ENCODE measurements around the gene LIPC. TPM values are rescaled to one million over a fixed set of nuclear protein-coding genes. Genes with fewer than 3 reads are reported as not detected.

Gene LIPC
- total RNA-seq, 5 donors from 2014 or later (not counting 1 experiment from before 2014, with no cell fraction given), result 0.89 to 2.1 (median 1.5) TPM

- Histone ChIP-seq H3K4me1 (ENCODE audit: control insufficient read depth in 1 of 2, extremely low read depth in 1 of 2, insufficient read depth in 2 of 2, low read length in 2 of 2) (peaks cover 20 to 21% of the 10 kb centered on the region in 2 experiments), H3K27me3 (replicated peaks in 1 of 2; ENCODE audit: control insufficient read depth in 2 of 2, extremely low read depth in 1 of 2, insufficient read depth in 2 of 2, low read length in 1 of 2) (no peaks in the 10 kb centered on the region), H3K36me3 (ENCODE audit: control insufficient read depth in 2 of 2, extremely low read depth in 1 of 2, insufficient read depth in 1 of 2, low read length in 1 of 2) (no peaks in the 10 kb centered on the region), H3K4me3 (ENCODE audit: control insufficient read depth in 1 of 2, extremely low read depth in 1 of 2, low read length in 1 of 2) (no peak overlapping the region), H3K27ac (ENCODE audit: low read length) (no peak overlapping the region), H3K9me3 (no peaks in the 10 kb centered on the region)
- CTCF ChIA-PET, result interaction anchor here in 1 of 2 donors (0.5 kb wide), 1 partner anchor 1022 kb away, joined by 3 read pairs; no protein-coding TSS in a partner anchor
- H3K4me1 Mint-ChIP-seq, result peaks cover 16 to 36% (median 22%) of the 10 kb centered on the region in 3 donors
- no peak for ATAC-seq (replicated peaks in 1 of 4)
- H3K27ac Mint-ChIP-seq, result no peak overlapping the region
- H3K27me3 Mint-ChIP-seq, result no peaks in the 10 kb centered on the region
- DNase-seq, result no peak
- POLR2A ChIA-PET, result no interaction called here
- no peaks in the 10 kb centered on the region for H3K9me3 Mint-ChIP-seq
- peak overlapping the region in 1 of 3 donors; percentile 52 for H3K4me3 Mint-ChIP-seq
- 100% methylated on average over 1 of the region's 9 CpGs for WGBS (ENCODE audit: insufficient coverage)
- no peaks in the 10 kb centered on the region for H3K36me3 Mint-ChIP-seq
Measured at GRCh38 chr15:58506783-58507668, 75.2 kb downstream of the LIPC start.

GRCh38 chr15:58509556-58509955, 77.8 kb downstream of the LIPC start:
- WGBS (ENCODE audit: insufficient coverage), result no CpG with 5 or more reads among the region's 1 CpG
- peaks cover 20 to 26% of the 10 kb centered on the region in 2 experiments for H3K4me1 ChIP-seq (ENCODE audit: control insufficient read depth in 1 of 2, extremely low read depth in 1 of 2, insufficient read depth in 2 of 2, low read length in 2 of 2)
- Mint-ChIP-seq H3K27ac (no peak overlapping the region), H3K36me3 (no peaks in the 10 kb centered on the region), H3K4me3 (no peak overlapping the region), H3K9me3 (no peaks in the 10 kb centered on the region), H3K27me3 (no peaks in the 10 kb centered on the region), H3K4me1 (peaks cover 18 to 50% (median 27%) of the 10 kb centered on the region in 3 donors)
- no peaks in the 10 kb centered on the region for H3K36me3 ChIP-seq (ENCODE audit: control insufficient read depth in 2 of 2, extremely low read depth in 1 of 2, insufficient read depth in 1 of 2, low read length in 1 of 2)
- POLR2A ChIA-PET, result no interaction called here
- CTCF ChIA-PET, result no interaction called here
- H3K9me3 ChIP-seq, result no peaks in the 10 kb centered on the region
- H3K4me3 ChIP-seq (ENCODE audit: control insufficient read depth in 1 of 2, extremely low read depth in 1 of 2, low read length in 1 of 2), result no peak overlapping the region
- no peak for ATAC-seq (replicated peaks in 1 of 4)
- H3K27me3 ChIP-seq (replicated peaks in 1 of 2; ENCODE audit: control insufficient read depth in 2 of 2, extremely low read depth in 1 of 2, insufficient read depth in 2 of 2, low read length in 1 of 2), result no peaks in the 10 kb centered on the region
- no peak overlapping the region for H3K27ac ChIP-seq (ENCODE audit: low read length)
- DNase-seq, result no peak

DNA sequence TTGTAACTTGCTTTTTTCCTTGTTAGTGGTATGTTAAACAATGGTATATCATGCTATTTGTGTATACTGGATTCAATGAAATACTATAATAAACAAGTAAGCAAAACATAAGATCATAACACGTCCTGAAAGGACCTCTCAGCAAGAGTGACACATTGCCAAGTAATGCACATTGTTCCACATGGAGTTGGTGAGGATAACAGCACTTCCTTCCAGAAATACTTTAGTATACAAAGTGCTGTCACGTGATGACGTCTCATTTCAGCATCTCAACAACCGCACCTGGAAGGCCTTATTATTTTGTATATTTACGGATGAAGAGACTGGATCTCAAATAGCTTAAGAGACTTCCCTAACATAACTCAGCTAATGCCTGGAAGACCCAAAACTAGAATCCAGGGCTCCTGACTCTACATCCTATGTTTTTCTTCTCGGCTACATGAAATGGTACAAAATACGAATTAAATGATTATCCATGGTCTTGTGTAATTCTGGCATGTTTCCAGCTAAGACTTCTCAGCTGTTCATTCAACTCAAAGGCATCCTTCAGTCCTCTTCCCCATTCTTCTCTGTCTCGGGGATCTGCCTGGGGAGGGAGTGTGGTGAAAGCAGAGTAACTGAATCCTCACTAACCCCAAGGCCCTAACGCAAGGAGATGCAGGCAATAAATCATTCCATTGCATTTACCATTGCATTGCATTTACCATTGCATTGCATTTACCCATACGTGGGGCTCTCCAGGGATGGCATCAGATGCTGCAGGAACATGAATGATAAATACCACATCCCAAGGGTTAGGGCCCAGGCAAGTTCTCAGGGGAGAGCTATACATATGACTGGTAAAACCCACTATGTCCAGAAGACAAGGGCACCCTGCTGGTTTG, 79.2 kb downstream of the LIPC start:
- 86% methylated on average over 1 of the region's 10 CpGs for WGBS (ENCODE audit: insufficient coverage)
- ChIA-PET POLR2A (no interaction called here), CTCF (no interaction called here)
- no peak overlapping the region for H3K4me3 Mint-ChIP-seq
- Histone ChIP-seq H3K4me1 (ENCODE audit: control insufficient read depth in 1 of 2, extremely low read depth in 1 of 2, insufficient read depth in 2 of 2, low read length in 2 of 2) (peaks cover 14 to 23% of the 10 kb centered on the region in 2 experiments), H3K36me3 (ENCODE audit: control insufficient read depth in 2 of 2, extremely low read depth in 1 of 2, insufficient read depth in 1 of 2, low read length in 1 of 2) (no peaks in the 10 kb centered on the region), H3K9me3 (no peaks in the 10 kb centered on the region), H3K27me3 (replicated peaks in 1 of 2; ENCODE audit: control insufficient read depth in 2 of 2, extremely low read depth in 1 of 2, insufficient read depth in 2 of 2, low read length in 1 of 2) (no peaks in the 10 kb centered on the region), H3K4me3 (ENCODE audit: control insufficient read depth in 1 of 2, extremely low read depth in 1 of 2, low read length in 1 of 2) (no peak overlapping the region), H3K27ac (ENCODE audit: low read length) (no peak overlapping the region)
- peaks cover 2 to 4% (median 3%) of the 10 kb centered on the region in 3 donors for H3K9me3 Mint-ChIP-seq
- no peak for ATAC-seq (replicated peaks in 1 of 4)
- H3K4me1 Mint-ChIP-seq, result peaks cover 15 to 49% (median 25%) of the 10 kb centered on the region in 3 donors
- no peak overlapping the region for H3K27ac Mint-ChIP-seq
- no peak for DNase-seq
- H3K27me3 Mint-ChIP-seq, result no peaks in the 10 kb centered on the region
- no peaks in the 10 kb centered on the region for H3K36me3 Mint-ChIP-seq

DNA sequence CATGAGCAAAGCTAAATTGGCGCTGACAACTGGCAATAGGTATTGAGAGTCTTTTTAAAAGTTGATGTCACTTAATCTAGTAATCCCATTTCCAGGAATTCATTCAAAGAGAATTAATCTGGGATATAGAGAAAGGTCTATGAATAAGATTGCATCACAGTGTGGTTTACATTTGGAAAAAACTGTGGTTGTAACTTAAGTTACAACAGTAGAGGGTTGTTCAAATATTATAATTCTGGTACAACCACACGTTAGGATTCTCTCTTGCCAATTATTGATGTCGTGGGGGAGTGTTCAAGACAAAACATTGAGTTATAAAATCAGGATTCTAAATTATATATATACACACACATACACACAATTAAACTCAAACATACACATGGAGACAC, 79.8 kb downstream of the LIPC start:
- H3K36me3 ChIP-seq (ENCODE audit: control insufficient read depth in 2 of 2, extremely low read depth in 1 of 2, insufficient read depth in 1 of 2, low read length in 1 of 2), result no peaks in the 10 kb centered on the region
- peaks cover 2 to 6% (median 4%) of the 10 kb centered on the region in 3 donors for H3K9me3 Mint-ChIP-seq
- DNase-seq (no peak), ATAC-seq (replicated peaks in 1 of 4) (no peak)
- no peak overlapping the region for H3K27ac ChIP-seq (ENCODE audit: low read length)
- H3K4me1 Mint-ChIP-seq, result peaks cover 14 to 49% (median 25%) of the 10 kb centered on the region in 3 donors
- ChIA-PET CTCF (no interaction called here), POLR2A (no interaction called here)
- H3K4me3 Mint-ChIP-seq, result no peak overlapping the region
- H3K4me1 ChIP-seq (ENCODE audit: control insufficient read depth in 1 of 2, extremely low read depth in 1 of 2, insufficient read depth in 2 of 2, low read length in 2 of 2), result peaks cover 8 to 22% of the 10 kb centered on the region in 2 experiments
- H3K36me3 Mint-ChIP-seq, result no peaks in the 10 kb centered on the region
- WGBS (ENCODE audit: insufficient coverage), result no CpG with 5 or more reads among the region's 3 CpGs
- H3K27ac Mint-ChIP-seq, result no peak overlapping the region
- H3K27me3 ChIP-seq (replicated peaks in 1 of 2; ENCODE audit: control insufficient read depth in 2 of 2, extremely low read depth in 1 of 2, insufficient read depth in 2 of 2, low read length in 1 of 2), result no peaks in the 10 kb centered on the region
- H3K4me3 ChIP-seq (ENCODE audit: control insufficient read depth in 1 of 2, extremely low read depth in 1 of 2, low read length in 1 of 2), result no peak overlapping the region
- H3K27me3 Mint-ChIP-seq, result no peaks in the 10 kb centered on the region
- no peaks in the 10 kb centered on the region for H3K9me3 ChIP-seq

GRCh38 chr15:58512522-58512921, 80.7 kb downstream of the LIPC start:
- ChIA-PET POLR2A (interaction anchor here in 1 of 2 donors (0.7 kb wide), 1 partner anchor 208 kb away, joined by 3 read pairs; no protein-coding TSS in a partner anchor), CTCF (no interaction called here)
- ATAC-seq (replicated peaks in 1 of 4), result no peak
- Mint-ChIP-seq H3K27me3 (no peaks in the 10 kb centered on the region), H3K27ac (no peak overlapping the region), H3K4me3 (no peak overlapping the region), H3K4me1 (peaks cover 20 to 50% (median 32%) of the 10 kb centered on the region in 3 donors), H3K9me3 (peaks cover 2 to 13% (median 4%) of the 10 kb centered on the region in 3 donors), H3K36me3 (no peaks in the 10 kb centered on the region)
- Histone ChIP-seq H3K4me3 (ENCODE audit: control insufficient read depth in 1 of 2, extremely low read depth in 1 of 2, low read length in 1 of 2) (no peak overlapping the region), H3K36me3 (ENCODE audit: control insufficient read depth in 2 of 2, extremely low read depth in 1 of 2, insufficient read depth in 1 of 2, low read length in 1 of 2) (no peaks in the 10 kb centered on the region), H3K4me1 (ENCODE audit: control insufficient read depth in 1 of 2, extremely low read depth in 1 of 2, insufficient read depth in 2 of 2, low read length in 2 of 2) (peaks cover 11 to 31% of the 10 kb centered on the region in 2 experiments), H3K27ac (ENCODE audit: low read length) (no peak overlapping the region), H3K9me3 (no peaks in the 10 kb centered on the region), H3K27me3 (replicated peaks in 1 of 2; ENCODE audit: control insufficient read depth in 2 of 2, extremely low read depth in 1 of 2, insufficient read depth in 2 of 2, low read length in 1 of 2) (no peaks in the 10 kb centered on the region)
- WGBS (ENCODE audit: insufficient coverage), result 89% methylated on average over 5 of the region's 10 CpGs
- no peak for DNase-seq

- Histone ChIP-seq H3K27ac (ENCODE audit: low read length) (no peak overlapping the region), H3K4me3 (ENCODE audit: control insufficient read depth in 1 of 2, extremely low read depth in 1 of 2, low read length in 1 of 2) (no peak overlapping the region), H3K4me1 (ENCODE audit: control insufficient read depth in 1 of 2, extremely low read depth in 1 of 2, insufficient read depth in 2 of 2, low read length in 2 of 2) (peaks cover 16 to 35% of the 10 kb centered on the region in 2 experiments), H3K9me3 (no peaks in the 10 kb centered on the region), H3K36me3 (ENCODE audit: control insufficient read depth in 2 of 2, extremely low read depth in 1 of 2, insufficient read depth in 1 of 2, low read length in 1 of 2) (no peaks in the 10 kb centered on the region), H3K27me3 (replicated peaks in 1 of 2; ENCODE audit: control insufficient read depth in 2 of 2, extremely low read depth in 1 of 2, insufficient read depth in 2 of 2, low read length in 1 of 2) (no peaks in the 10 kb centered on the region)
- Mint-ChIP-seq H3K36me3 (no peaks in the 10 kb centered on the region), H3K4me1 (peaks cover 25 to 55% (median 37%) of the 10 kb centered on the region in 3 donors), H3K9me3 (peaks cover 2 to 13% (median 4%) of the 10 kb centered on the region in 3 donors), H3K4me3 (no peak overlapping the region), H3K27me3 (no peaks in the 10 kb centered on the region), H3K27ac (no peak overlapping the region)
- WGBS (ENCODE audit: insufficient coverage), result 94% methylated on average over 2 of the region's 4 CpGs
- CTCF ChIA-PET, result interaction anchor here in 1 of 2 donors (0.6 kb wide), 1 partner anchor 66 kb away, joined by 5 read pairs; no protein-coding TSS in a partner anchor
- POLR2A ChIA-PET, result interaction anchor here in 1 of 2 donors (0.7 kb wide), 1 partner anchor 247 kb away, joined by 3 read pairs; no protein-coding TSS in a partner anchor
- DNase-seq (no peak), ATAC-seq (replicated peaks in 1 of 4) (no peak)
Measured at GRCh38 chr15:58513008-58513407, 81.2 kb downstream of the LIPC start.
